Uterus (tissue), 4 donors: ENCODE data around the gene RIC8B. TPM values are rescaled to one million over a fixed set of nuclear protein-coding genes. Genes with fewer than 3 reads are reported as not detected.

Experiments
- DNase-seq, 2 donors: peaks; one replicate each; pipeline ENCODE4 v3.0.0-alpha.2; 2019 to 2020
- H3K27ac ChIP-seq, 2 donors: fragments of 200-600 bp; sonication (generic); 1 replicate in 1 of 2; 2 replicates in 1 of 2; pipeline ENCODE4 v1.5.1; 2016 to 2018
- H3K27me3 ChIP-seq, 2 donors: fragments of 200-600 bp; sonication (generic); one replicate each; pipeline ENCODE4 v1.5.1; 2018 to 2019; ENCODE audit warnings: control low read depth in 1 of 2
- H3K36me3 ChIP-seq, 2 donors: fragments of 200-600 bp; sonication (generic); one replicate each; pipeline ENCODE4 v1.5.1; 2019; ENCODE audit warnings: control low read depth in 1 of 2
- H3K4me1 ChIP-seq, 2 donors: fragments of 200-600 bp; sonication (generic); one replicate each; pipeline ENCODE4 v1.5.1; 2018 to 2019; ENCODE audit warnings: control low read depth in 1 of 2
- H3K4me3 ChIP-seq, 2 donors: fragments of 200-600 bp; sonication (generic); 1 replicate in 1 of 2; 2 replicates in 1 of 2; pipeline ENCODE4 v1.5.1; 2018 to 2019; ENCODE audit warnings: mild to moderate bottlenecking in 1 of 2
- H3K9me3 ChIP-seq, 2 donors: fragments of 200-600 bp; sonication (generic); one replicate each; pipeline ENCODE4 v1.5.1; 2019; ENCODE audit warnings: control low read depth in 1 of 2
- POLR2A ChIP-seq, 2 donors: fragments of 450-650 bp; IDR thresholded peaks; one replicate each; pipeline ENCODE4 v1.6.1; 2016; ENCODE audit warnings: antibody characterized with exemption in 2 of 2, mild to moderate bottlenecking in 1 of 2, moderate library complexity in 1 of 2
- intact Hi-C: fragments of 100-400 bp; cut with DNase I; formaldehyde crosslinking; loops from one replicate; pipeline ENCODE4 v1.15.1; 2023; ENCODE audit warnings: low total_unique reads
- total RNA-seq, 4 donors: library from RNA; depleted of rRNA in 3 of 4; stranded (reverse); fragments of >200 nt in 3 of 4; gene quantifications; one replicate each; pipeline versions ENCODE4 v1.1.0 to v1.2.4, GENCODE V29; 2014 to 2023
- TF ChIP-seq, protein P1 (sequence below), 4 experiments: fragments of 200-600 bp in 2 of 4; fragments of 450-650 bp in 2 of 4; sonication (generic) in 2 of 4; IDR thresholded peaks; one replicate each; pipeline ENCODE4 v1.5.1; 2016 to 2019; ENCODE audit warnings: antibody characterized with exemption in 4 of 4, mild to moderate bottlenecking in 2 of 4, moderate library complexity in 1 of 4
- donor health status: DM: yes; HTN: yes; CAD: no.

The RIC8B gene
- total RNA-seq, 4 donors from 2014 or later, result 23.1 to 49.7 (median 34.0) TPM

GRCh38 chr12:106750524-106750923 lies 24.0 kb upstream of the RIC8B start:
- DNase-seq, result no peak
- Histone ChIP-seq H3K36me3 (no peaks in the 10 kb centered on the region), H3K9me3 (no peaks in the 10 kb centered on the region), H3K4me3 (no peak overlapping the region), H3K27ac (no peak overlapping the region), H3K27me3 (no peaks in the 10 kb centered on the region), H3K4me1 (no peaks in the 10 kb centered on the region)
- TF ChIP-seq, protein P1, sequence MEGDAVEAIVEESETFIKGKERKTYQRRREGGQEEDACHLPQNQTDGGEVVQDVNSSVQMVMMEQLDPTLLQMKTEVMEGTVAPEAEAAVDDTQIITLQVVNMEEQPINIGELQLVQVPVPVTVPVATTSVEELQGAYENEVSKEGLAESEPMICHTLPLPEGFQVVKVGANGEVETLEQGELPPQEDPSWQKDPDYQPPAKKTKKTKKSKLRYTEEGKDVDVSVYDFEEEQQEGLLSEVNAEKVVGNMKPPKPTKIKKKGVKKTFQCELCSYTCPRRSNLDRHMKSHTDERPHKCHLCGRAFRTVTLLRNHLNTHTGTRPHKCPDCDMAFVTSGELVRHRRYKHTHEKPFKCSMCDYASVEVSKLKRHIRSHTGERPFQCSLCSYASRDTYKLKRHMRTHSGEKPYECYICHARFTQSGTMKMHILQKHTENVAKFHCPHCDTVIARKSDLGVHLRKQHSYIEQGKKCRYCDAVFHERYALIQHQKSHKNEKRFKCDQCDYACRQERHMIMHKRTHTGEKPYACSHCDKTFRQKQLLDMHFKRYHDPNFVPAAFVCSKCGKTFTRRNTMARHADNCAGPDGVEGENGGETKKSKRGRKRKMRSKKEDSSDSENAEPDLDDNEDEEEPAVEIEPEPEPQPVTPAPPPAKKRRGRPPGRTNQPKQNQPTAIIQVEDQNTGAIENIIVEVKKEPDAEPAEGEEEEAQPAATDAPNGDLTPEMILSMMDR (IDR thresholded peaks at IDR 0.05), result no peak
- no peak for TF ChIP-seq POLR2A (IDR thresholded peaks at IDR 0.05)
- intact Hi-C loops, result no loop called here

DNA sequence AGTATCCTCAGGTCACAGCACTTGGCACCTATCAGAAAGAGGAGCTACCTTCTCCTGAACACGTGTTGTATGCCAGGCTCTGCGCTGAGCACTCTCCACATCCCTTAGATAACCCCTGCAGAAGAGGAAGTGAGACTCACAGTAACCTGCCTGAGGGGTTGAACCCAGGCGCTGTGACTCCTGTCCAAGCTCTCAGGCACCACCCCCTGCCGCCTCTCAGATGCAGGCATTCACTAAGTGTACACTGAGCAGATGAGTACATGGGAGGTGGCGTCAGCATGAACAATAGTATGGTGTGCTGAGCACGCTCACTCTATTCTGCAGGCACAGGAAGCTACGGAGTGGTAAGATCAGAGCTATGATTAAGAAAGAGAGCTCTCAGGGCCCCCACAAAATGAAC lies 21.0 kb upstream of the RIC8B start:
- TF ChIP-seq POLR2A (IDR thresholded peaks at IDR 0.05), result no peak
- TF ChIP-seq, protein P1 (IDR thresholded peaks at IDR 0.05), result no peak
- no peaks in the 10 kb centered on the region for H3K27me3 ChIP-seq
- no peak overlapping the region for H3K4me3 ChIP-seq
- no peaks in the 10 kb centered on the region for H3K9me3 ChIP-seq
- H3K4me1 ChIP-seq, result no peaks in the 10 kb centered on the region
- H3K36me3 ChIP-seq, result no peaks in the 10 kb centered on the region
- intact Hi-C loops, result no loop called here
- no peak for DNase-seq
- H3K27ac ChIP-seq, result no peak overlapping the region

DNA sequence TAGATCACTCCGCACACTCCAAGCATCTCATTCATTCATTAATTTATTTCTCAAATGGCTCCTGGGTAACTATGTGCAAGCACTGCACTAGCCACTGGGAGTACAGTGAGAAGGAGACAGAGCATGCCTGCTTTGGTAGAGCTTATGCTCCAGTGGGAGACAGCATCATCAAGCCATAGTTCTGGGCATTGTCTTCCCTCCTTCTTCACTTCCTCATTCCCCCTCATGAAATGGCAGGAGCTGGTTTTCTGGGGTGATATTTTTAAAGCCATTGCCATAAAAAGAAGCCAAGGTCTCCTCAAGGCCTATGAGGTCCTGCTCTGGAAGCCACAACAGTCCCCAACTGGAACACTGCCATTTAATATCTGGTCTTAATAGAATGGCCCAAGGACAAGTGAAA lies 20.2 kb upstream of the RIC8B start:
- Histone ChIP-seq H3K27me3 (no peaks in the 10 kb centered on the region), H3K4me1 (no peaks in the 10 kb centered on the region), H3K4me3 (no peak overlapping the region), H3K27ac (no peak overlapping the region), H3K9me3 (no peaks in the 10 kb centered on the region), H3K36me3 (no peaks in the 10 kb centered on the region)
- TF ChIP-seq, protein P1 (IDR thresholded peaks at IDR 0.05), result no peak
- TF ChIP-seq POLR2A (IDR thresholded peaks at IDR 0.05), result no peak
- intact Hi-C loops, result no loop called here
- no peak for DNase-seq

- Histone ChIP-seq H3K36me3 (no peaks in the 10 kb centered on the region), H3K27me3 (no peaks in the 10 kb centered on the region), H3K4me3 (no peak overlapping the region), H3K4me1 (no peaks in the 10 kb centered on the region), H3K9me3 (no peaks in the 10 kb centered on the region), H3K27ac (no peak overlapping the region)
- intact Hi-C loops, result no loop called here
- TF ChIP-seq POLR2A (IDR thresholded peaks at IDR 0.05), result no peak
- TF ChIP-seq, protein P1 (IDR thresholded peaks at IDR 0.05), result no peak
- no peak for DNase-seq
These were observed 16.7 kb upstream of the RIC8B start for GRCh38 chr12:106757623-106758348.

- Histone ChIP-seq H3K4me1 (no peaks in the 10 kb centered on the region), H3K27me3 (no peaks in the 10 kb centered on the region), H3K36me3 (no peaks in the 10 kb centered on the region), H3K4me3 (no peak overlapping the region), H3K9me3 (no peaks in the 10 kb centered on the region), H3K27ac (no peak overlapping the region)
- intact Hi-C loops, result no loop called here
- DNase-seq, result no peak
- no peak for TF ChIP-seq POLR2A (IDR thresholded peaks at IDR 0.05)
- TF ChIP-seq, protein P1 (IDR thresholded peaks at IDR 0.05), result no peak
These were observed 16.0 kb upstream of the RIC8B start for GRCh38 chr12:106758349-106759110.
